PFSK-1 (cell line): ENCODE results near the gene EVI5L. TPM values are rescaled to one million over a fixed set of nuclear protein-coding genes. Genes with fewer than 3 reads are reported as not detected.

Experiments
- FOXP2 ChIP-seq: optimal IDR thresholded peaks from 2 replicates; pipeline ENCODE3; 2011; ENCODE audit warnings: borderline replicate concordance, control low read depth, inconsistent platforms; ENCODE audit not compliant: insufficient read depth; ENCODE audit errors: extremely low read length, extremely low read depth
- POLR2AphosphoS5 ChIP-seq: IDR thresholded peaks from 2 replicates; pipeline ENCODE4 v1.6.1; 2012; ENCODE audit warnings: low read depth, mild to moderate bottlenecking, control low read depth, low read length, moderate library complexity
- REST ChIP-seq, 2 experiments: IDR thresholded peaks; 2 replicates each; pipeline versions ENCODE4 v1.6.1 to v1.8.0; 2011 to 2012; ENCODE audit warnings: low read depth in 2 of 2, low read length in 2 of 2, control low read depth in 1 of 2, inconsistent platforms in 1 of 2, mild to moderate bottlenecking in 1 of 2, moderate library complexity in 1 of 2; ENCODE audit not compliant: insufficient read depth in 1 of 2
- SIN3A ChIP-seq: IDR thresholded peaks from 2 replicates; pipeline ENCODE4 v1.6.1; 2012; ENCODE audit warnings: mild to moderate bottlenecking, low read length, moderate library complexity, borderline replicate concordance; ENCODE audit not compliant: insufficient read depth
- TAF1 ChIP-seq: IDR thresholded peaks from 2 replicates; pipeline ENCODE4 v1.6.1; 2012; ENCODE audit warnings: low read length, control low read depth, borderline replicate concordance; ENCODE audit not compliant: insufficient read depth
- polyA plus RNA-seq: library from polyadenylated mRNA; unstranded; fragments of >200 nt; gene quantifications from one replicate; pipeline ENCODE4 v1.2.1, GENCODE V29; 2012; ENCODE audit warnings: low read depth, missing spikeins; ENCODE audit not compliant: insufficient read length

Gene EVI5L
- 50.3 TPM for polyA plus RNA-seq

GRCh38 chr19:7829561-7830271, at the start of gene EVI5L:
EVI5L (plus strand) TSS chr19:7830218; CDS start chr19:7846543, 16,325 bp downstream.
- TF ChIP-seq REST (IDR thresholded peaks at IDR 0.05; ENCODE audit: insufficient read depth in 1 of 2, low read depth in 2 of 2, low read length in 2 of 2) (no peak), FOXP2 (peak; percentile 26), POLR2AphosphoS5 (no peak), TAF1 (no peak), SIN3A (no peak)

GRCh38 chr19:7781157-7781556, 48.9 kb upstream of the EVI5L start:
- TF ChIP-seq REST (IDR thresholded peaks at IDR 0.05; ENCODE audit: insufficient read depth in 1 of 2, low read depth in 2 of 2, low read length in 2 of 2) (no peak), FOXP2 (no peak)

GRCh38 chr19:7783991-7784423, 46.0 kb upstream of the EVI5L start:
- no peak for TF ChIP-seq TAF1
- peak; percentile 74 to 86 for TF ChIP-seq REST (IDR thresholded peaks at IDR 0.05; ENCODE audit: insufficient read depth in 1 of 2, low read depth in 2 of 2, low read length in 2 of 2)
- no peak for TF ChIP-seq SIN3A

GRCh38 chr19:7784856-7785255, 45.2 kb upstream of the EVI5L start:
- TF ChIP-seq SIN3A (no peak), FOXP2 (no peak), TAF1 (no peak), POLR2AphosphoS5 (no peak), REST (IDR thresholded peaks at IDR 0.05; ENCODE audit: insufficient read depth in 1 of 2, low read depth in 2 of 2, low read length in 2 of 2) (no peak)

- no peak for TF ChIP-seq POLR2AphosphoS5
- TF ChIP-seq FOXP2 = no peak
These were observed 42.9 kb upstream of the EVI5L start for GRCh38 chr19:7787141-7787540.
